DMS 273 (cell line): ENCODE measurements around the gene UVSSA.
A peak's percentile ranks its signal among the peaks of the same experiment; 100 is the strongest.

Experiments
- DNase-seq: peaks from one replicate; lab custom pipeline; 2025; ENCODE audit not compliant: unreplicated experiment; lab: John Stamatoyannopoulos, UW

Gene UVSSA

DNA sequence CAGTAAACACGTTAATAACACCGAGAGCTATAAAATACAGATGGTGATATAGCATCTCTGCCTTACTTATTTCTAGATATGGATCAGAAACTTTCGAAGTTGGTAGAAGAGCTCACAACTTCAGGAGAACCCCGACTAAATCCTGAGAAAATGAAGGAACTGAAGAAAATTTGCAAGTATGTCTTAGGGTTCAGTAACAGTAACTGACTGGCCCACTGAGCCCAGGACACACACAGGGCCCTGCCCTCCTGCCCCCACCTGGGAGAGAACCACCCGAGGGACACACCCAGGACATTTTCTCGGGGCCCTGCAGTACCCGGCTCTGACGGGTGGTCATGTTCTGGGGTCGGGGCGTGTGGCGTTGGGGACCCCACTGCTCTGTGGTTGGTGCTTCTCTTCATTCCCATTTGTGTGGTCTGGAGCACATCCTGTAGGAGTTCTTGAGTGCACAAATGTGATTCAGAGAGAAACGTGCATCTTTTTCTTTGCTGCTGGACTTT, 1.1 kb downstream of the UVSSA start:
- no peak for DNase-seq

DNA sequence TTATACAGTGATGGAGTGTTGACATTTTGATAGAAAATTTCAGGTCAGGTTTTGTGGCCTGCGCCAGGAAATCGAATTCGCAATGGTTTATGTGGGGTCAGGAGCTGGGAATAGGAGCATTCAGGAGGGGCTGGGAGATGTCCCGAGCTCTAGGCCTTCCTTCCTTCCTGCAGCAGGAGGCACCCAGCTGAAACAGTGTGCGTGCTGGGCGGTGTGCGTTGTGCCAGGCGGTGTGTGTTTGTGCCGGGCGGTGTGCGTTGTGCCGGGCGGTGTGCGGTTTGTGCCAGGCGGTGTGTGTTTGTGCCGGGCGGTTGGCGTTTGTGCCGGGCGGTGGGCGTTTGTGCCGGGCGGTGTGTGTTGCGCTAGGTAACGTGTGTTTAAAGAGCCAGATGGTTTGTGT, 1.7 kb downstream of the UVSSA start:
- DNase-seq, result no peak

DNA sequence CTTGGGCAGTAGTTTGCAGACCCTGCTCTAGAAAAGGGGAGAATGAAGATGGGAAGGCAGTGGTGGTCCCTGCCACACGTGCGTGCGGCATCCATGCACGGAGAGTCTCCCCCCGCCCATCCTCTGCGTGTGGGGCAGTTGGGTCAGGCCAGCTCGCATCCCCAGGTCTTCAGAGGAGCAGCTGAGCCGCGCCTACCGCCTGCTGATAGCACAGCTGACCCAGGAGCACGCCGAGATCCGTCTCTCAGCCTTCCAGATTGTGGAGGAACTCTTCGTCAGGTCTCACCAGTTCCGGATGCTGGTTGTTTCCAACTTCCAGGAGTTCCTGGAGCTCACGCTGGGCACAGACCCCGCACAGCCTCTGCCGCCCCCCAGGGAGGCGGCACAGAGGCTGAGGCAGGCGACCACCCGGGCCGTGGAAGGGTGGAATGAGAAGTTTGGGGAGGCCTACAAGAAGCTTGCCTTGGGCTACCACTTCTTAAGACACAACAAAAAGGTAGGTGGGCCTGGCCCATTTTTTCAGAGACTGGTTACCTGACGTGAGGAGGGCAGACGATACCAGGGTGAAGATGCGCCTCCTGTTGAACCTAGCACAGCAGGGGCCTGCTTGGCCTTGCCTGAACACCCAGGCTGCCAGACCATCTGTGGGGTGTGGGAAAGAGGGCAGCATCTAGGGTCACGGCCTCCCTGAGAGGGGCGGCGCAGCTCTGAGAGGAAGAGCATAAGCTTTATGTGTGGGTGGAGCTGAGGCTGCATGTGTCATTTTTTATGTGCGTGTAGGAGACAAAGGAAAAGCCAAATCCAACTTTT, 2.6 kb downstream of the UVSSA start:
- no peak for DNase-seq

DNA sequence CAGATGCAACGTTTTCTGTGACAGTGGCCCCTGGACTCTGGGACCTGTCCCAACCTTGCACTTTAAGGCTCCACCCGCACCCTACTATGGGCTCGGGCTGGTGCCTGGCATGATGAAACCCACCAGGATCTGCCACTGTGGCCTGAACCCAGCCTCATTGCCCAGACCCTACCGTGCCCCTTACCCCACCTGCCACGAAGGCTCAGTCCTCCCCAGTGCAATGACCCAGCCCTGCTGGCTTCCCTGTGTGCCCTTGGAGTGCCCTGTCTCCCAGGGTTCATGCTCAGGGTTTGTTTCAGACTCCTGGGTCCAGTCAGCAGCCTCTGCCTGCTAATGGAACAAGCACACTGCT, 3.1 kb downstream of the UVSSA start:
- DNase-seq, result no peak

DNA sequence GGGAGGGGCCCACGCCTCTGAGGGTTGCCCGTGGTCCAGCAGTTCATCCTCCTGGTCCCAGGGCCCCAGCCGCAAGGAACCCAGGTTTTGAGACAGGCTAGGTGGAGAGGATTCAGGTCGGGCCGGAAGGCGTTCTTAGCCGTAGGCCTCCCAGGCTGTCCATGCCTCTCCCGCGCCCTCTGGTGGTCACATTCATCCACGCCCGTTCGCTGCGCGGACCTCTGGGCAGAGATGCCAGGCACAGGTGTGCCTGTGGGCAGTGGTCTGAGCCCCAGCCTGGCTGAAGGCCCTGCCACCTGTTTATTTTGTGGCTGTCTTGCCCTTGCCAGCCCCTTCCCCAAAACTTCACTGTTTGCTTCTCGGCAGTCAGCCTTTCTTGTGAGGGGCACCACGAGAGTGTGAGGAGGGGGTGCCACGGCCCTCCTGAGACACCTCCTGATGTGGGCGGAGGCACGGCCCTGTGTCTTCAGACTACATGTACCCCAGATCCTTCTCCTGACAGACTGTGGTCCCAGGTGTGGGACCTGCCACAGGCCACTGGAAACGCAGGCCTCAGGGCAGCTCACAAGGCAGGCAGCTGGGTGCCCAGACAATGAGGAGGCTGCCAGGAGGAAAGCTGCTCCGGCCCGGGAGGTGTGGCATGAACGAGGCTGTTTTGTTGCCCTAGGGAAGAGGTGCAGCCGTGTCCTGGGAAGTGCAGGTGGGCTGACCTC, 5.0 kb downstream of the UVSSA start:
- peak; percentile 85 for DNase-seq

DNA sequence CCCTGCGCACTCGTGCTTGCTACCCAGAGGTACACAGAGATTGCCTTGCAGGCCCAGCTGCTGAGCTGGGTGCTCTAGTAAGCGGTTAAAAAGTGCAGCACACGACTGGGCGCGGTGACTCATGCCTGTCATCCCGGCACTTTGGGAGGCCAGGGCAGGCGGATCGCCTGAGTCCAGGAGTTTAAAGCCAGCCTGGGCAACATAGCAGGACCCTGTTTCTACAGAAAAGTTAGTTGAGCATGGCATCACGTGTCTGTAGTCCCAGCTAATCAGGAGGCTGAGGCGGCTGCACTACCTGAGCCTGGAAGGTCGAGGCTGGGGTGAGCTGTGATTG, 5.5 kb downstream of the UVSSA start:
- no peak for DNase-seq

DNA sequence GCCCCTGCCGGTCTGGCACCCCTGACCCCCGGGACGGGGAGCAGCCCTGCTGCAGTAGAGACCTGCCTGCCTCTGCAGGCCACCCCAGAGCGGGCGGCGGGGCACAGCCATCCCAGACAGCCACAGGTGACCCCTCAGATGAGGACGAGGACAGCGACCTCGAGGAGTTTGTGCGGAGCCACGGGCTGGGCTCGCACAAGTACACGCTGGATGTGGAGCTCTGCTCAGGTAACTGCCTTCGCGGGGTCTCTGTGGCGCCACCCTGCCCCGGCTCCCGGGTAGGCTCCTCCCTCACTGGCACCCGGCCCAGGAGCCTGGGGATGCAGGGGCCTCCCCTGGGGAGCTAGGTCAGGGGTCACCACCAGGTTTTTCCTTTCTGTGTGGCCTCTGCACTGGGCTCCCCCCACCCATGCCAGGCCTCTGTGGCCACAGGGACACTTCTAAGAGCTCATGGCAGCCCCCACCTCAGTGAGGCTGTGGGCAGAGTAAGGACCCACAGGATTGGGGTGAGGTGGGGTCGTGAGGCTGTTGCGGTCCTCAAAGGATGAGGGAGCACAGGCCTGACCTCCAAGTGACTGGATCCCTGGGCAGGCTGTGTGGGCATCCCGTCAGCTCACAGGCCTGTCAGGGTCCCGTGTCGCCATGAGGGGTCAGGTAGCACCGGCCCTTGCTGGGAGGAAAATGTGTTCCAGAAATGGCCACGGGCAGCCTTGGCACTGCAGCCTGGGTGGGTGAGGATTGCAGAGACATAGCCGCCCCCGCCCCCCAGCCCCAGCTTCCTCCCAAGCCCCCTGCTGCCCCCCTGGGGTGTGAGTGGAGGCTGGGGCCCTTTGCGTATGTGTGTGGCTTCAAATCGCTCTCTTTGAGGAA, 6.4 kb downstream of the UVSSA start:
- DNase-seq, result no peak

DNA sequence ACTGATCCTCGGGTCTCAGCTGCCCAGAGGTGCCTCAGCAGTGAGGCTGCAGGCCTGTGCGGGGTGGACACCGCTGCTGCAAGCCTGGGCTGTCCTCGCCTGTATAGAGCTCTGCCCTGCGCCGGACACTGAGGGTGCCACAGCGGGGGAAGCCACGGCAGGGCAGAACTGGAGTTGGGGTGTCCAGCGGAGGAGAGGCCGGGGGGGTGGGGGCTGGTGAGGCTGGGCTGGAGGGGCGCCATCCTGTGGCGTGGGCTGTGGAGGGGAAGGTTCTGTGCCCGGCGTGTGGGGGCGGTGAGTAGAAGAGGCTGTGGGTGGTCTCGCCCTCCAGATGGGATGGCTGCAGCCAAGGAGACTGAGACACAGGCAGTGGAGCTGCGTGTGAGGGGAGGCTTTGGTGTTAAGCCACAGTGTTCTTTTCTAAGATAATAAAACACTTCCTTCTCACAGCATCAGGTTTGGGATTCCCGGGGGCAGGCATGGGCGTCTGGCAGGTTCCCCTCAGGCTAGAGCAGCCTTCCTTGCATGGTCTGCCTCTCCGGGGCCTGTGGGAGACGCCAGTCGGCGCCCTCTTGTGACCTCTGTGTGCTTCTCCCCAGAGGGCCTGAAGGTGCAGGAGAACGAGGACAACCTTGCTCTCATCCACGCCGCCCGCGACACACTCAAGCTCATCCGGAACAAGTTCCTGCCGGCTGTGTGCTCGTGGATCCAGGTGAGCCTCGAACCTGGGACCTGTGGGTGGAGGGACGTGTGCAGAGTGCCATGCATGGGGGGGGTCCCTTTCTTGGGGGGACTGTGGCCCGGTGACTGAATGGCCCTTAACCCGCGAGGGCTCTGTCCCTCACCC, 7.4 kb downstream of the UVSSA start:
- no peak for DNase-seq

DNA sequence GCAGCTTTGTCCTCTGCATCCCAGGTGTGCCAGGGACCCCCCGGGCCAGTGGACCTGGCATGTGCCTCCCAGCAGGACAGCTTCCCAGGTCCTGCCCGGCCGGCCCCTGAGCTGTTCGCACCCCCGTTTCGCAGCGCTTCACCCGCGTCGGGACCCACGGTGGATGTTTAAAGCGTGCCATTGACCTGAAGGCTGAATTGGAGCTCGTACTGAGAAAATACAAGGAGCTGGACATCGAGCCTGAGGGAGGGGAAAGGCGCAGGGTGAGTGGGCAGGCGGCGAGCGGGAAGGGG, 7.9 kb downstream of the UVSSA start:
- DNase-seq, result no peak

DNA sequence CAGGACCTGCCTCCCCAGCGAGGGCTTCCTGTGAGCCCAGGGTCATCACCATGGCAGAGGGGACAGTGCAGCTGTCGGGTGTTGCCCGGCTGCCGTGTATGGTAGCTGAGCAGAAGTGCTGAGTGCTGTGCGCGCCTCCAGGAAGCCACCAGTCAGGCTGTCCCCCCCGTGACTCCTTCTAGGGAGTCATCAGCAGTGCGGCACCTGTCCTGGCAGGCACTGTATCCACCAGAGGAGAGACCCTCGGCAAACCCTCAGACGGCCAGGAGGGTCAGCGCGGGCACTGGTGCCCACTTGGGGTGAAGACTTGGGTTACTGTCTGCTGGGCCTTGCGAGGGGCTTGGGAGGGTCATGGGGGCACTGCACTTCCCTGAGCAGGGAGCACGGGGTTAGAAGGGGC, 8.4 kb downstream of the UVSSA start:
- no peak for DNase-seq

DNA sequence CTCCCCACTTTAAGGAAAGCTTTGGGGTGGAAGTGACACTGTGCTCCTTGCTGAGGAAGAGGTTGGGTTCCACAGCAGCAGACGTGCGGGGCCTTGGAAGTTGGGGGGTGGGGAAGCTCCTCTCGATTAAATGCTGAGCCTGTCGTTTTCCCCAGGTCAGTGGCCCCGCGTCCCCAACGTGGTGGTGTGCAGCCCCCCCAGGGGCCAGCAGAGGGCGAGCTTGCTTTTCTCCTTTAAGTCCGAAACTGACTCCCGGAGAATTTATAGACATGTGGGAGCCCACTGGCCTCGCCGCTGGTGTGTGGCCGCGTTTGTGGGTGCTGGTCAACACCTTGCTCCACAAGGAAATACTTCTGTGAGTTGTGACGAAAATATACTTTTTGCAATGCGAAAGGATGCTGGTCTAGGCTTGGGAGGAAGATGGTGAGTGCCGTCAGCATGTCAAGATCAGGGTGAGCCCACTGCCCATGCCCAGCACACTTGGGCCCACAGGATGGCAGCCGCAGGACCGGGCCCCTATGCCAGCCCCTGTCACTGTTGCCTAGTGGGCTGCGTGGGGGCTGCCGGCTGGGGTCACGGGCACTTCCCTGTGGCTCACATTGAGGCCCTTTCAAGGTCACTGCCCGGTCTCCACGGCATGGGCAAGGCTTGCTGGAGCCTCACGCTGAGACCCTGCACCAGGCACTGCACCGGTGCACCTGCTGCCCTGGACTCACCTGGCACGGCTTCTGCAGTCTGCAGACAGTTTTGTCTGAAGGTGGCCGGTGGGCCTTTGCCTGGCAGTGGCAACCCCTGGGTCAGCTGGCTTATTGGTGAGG, 9.4 kb downstream of the UVSSA start:
- peak; percentile 75 for DNase-seq

DNA sequence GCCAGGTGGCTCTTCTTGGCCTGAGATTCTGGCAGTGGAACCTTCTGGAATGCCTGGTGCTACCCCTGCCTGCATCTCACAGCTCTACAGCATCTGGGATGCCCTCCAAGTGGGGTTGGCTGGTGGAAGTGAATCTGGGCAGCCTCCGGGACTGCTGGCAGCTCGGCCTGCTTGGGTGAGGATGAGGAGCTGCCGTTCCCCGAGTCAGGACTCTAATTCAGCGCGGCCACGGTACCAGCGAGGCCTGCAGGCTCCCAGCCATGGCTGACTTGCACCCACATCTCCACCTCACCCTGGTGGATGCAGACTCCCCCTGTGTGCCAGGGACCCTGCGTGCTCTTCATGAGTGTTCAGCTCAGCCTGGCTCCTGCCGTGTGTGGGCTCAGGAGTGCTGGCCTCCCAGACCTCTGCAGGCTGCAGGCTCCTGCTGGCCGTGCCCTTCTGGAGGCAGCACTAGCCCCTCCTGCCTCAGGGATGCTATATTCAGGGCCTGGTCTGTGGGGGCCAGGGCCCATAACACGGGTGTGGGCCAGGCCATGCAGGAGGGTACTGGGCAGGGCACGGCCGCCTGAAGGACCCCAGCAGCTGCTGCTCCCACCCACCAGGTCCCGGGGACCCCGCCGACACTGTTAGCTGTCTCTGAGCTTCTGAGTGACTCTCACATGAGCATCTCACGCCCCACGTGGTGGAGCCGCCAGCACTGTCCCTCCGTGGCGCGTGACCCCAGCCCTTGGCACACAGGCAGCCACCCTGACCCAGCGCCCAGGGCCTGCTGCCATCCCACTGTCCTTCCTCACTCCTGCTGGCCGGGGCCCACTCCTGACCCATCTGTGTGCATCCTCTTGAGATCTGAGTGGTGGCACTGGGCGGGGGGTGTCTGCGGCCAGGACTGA, 10.6 kb downstream of the UVSSA start:
- no peak for DNase-seq

DNA sequence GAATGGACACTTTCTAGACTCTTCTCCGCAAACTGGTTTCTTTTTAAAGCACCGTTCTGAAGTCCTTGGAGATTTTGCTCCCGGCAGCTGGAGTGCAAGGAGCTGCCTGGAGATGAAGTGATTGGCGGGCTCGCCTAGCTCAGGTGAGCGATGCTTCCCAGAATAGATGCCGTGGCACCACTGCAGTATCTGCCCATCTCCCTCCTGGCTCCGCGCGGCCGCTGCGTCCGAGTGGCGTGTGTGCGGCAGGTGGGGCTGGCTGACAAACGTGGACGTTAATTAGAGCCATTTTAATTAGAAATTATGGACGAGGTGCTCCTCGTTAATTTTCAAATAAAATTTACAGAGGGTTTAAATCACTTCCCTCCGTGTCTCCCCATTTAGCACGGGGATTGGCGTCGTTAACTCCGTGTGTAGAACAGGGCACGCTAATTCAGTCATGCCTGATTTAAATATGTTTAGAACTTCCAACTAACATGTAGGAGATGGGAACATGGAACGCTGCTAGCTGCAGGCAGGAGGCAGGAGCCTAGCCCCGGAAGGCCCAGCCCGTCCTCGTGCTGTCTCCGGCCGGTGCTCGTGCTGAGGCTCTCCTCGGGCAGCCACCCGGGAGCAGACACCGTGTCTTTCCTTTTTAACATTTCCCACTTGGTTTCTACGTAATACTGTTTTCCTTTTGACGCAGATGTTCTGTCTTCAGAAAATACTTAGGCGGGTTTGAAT, 11.6 kb downstream of the UVSSA start:
- DNase-seq, result no peak

DNA sequence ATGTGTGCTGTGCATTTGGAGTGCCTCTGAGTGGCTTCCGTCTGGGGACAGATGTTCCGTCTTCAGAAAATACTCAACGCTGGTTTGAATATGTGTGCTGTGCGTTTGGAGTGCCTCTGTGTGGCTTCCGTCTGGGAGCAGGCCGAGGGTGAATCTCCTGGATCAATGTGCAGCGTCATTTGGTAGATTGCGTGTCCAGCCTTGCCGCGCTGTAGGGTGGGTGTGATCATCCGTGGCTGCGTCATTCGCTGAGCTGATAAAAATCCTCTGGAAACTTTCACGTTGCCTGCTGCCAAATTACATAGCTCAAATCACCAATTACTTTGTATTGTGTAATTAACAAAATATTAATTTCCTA, 12.1 kb downstream of the UVSSA start:
- no peak for DNase-seq

DNA sequence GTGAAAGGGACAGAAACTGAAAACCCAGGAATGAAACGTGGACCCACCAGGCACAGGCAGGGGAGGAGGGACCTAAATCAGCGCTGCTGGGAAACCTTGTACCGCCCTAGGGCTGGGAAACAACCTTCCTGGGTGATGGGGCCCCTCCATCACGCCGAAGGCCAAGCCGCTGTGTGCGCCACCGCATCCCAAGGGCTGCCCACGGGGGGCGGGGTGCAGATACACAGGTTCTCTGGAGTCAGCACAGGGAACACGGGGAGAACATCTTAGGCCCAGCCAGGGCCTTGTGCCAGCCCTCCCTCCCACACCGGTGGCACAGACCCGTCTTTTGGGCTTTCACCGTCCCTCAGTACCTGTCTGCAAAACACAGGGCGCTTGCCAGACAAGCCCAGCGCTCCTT, 13.0 kb downstream of the UVSSA start:
- DNase-seq, result no peak

DNA sequence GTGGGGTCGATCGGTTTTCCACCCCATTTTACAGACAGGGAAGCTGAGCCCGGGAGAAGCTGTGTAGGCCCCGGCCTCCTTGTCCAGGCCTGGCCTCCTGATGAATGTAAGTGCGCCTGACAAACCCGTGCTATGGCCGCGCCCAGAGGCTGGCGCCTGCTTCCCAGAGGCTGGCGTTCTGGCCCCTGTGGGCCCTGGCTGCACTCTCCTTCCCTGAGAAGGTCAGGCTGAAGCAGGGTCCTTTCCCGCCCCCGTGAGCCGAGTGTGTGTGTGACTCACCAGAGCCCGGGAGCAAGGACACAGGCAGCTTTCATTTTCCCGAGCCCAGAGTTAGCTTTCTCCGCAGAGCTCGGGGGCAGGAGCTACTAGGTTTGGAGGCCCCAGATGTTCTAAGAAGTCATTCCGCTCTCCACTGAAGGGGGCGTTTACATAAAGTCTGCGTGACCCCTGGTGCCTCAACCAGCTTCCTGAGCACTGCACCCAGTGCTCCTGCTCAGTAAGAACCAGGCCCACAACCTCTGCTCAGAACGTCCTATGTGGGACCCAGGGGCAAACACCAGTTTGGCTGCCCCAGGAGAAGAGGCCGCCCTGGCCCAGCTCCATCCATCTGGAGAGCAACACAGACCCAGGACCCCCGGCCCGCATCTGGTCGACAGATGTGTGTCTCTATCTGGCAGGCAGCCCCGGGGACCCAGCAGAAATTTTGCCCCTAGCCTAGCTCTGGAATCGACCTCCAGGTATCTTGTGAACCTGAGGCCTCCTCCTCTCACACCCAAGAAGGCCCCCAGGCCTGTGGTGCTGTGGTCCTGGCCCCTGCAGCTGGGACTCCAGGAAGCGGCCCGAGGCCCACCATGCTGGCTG, 13.6 kb downstream of the UVSSA start:
- no peak for DNase-seq

DNA sequence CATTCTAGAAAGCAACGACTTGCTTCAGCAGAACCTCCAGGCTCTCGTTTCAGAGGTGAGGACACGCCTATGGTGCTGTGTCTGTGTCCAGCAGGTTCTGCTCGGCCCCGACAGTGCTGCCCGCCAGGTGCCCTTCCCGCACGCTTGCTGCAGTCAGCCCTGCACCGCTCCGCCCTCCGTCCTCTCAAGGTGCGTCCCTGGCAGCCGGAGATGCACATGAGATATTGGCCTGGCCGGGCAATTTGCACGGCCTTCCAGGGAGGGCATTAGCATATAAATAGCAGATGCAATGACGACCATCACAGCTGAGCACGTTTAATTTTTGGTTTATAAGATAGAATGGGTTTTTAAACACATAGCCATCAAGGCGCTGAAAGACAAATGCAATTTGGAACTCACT, 14.4 kb downstream of the UVSSA start:
- no peak for DNase-seq

DNA sequence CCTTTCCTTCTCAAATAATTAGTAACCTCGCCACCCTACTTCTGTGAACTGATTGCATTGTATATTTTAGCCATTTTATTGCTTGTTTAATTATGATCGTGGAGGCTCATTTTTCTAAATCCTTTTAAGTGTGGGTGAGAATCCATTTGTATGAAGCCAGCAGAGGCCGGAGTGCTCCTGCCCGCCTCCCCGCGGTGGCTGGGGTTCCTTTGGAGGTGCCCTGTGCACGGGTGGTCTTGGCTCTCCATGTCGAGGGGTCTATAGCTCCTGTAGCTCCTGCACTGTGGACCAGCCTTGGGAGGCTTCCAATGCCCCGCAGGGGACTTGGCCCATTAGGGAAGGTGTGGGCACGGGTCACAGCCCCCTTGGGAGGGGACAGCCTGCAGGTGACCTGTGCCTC, 15.0 kb downstream of the UVSSA start:
- no peak for DNase-seq
